ENCODE results near the gene SDF2. TPM values are rescaled to one million over a fixed set of nuclear protein-coding genes. Genes with fewer than 3 reads are reported as not detected.

The SDF2 gene
- total RNA-seq = 10 to 100 TPM; 41.5 to 48.1 TPM
- 10 to 100 TPM; 56.3 to 92.0 TPM for polyA plus RNA-seq

GRCh38 chr17:28661635-28662526 lies at the start of gene SDF2, which contains the start of gene SUPT6H:
Gene SDF2 (minus strand): TSS chr17:28661906. CDS start chr17:28661876, 30 bp downstream.
Gene SUPT6H (plus strand): TSS chr17:28662205. CDS start chr17:28673402, 11,197 bp downstream.
- Mint-ChIP-seq H3K4me3 (peak within 1 kb of the TSS; percentile 99 to 100 (median 100)), H3K9me3 (no peaks in the 10 kb centered on the region), H3K4me1 (peaks cover 42 to 68% (median 56%) of the 10 kb centered on the region in 4 donors), H3K36me3 (peaks cover 9 to 51% of the 10 kb centered on the region in 2 donors), H3K27ac (peak within 1 kb of the TSS; percentile 97 to 100 (median 100)), H3K27me3 (no peaks in the 10 kb centered on the region)
- peak; percentile 94 to 96 (median 95) for DNase-seq
- Histone ChIP-seq H3K36me3 (ENCODE audit: insufficient read depth, low read length) (peaks cover 9% of the 10 kb centered on the region), H3K4me1 (ENCODE audit: insufficient read depth, low read length) (peaks cover 51% of the 10 kb centered on the region), H3K27me3 (ENCODE audit: insufficient read depth, low read length) (no peaks in the 10 kb centered on the region), H3K4me3 (ENCODE audit: low read length in 2 of 2) (peak within 1 kb of the TSS; percentile 92 to 99), H3K9me3 (ENCODE audit: control insufficient read depth in 1 of 2, low read length in 2 of 2) (no peaks in the 10 kb centered on the region), H3K27ac (ENCODE audit: low read depth, low read length) (peak within 1 kb of the TSS; percentile 99)
- ChIA-PET CTCF (ENCODE audit: partially characterized antibody) (interaction anchor here (0.7 to 4.4 kb wide), 7 partner anchors 9 to 168 kb away, joined by 3 to 51 read pairs (median 4); partner anchors contain the start of genes BLTP2, NEK8 and TLCD1), POLR2A (ENCODE audit: partially characterized antibody) (interaction anchor here (0.5 to 3.5 kb wide), 23 partner anchors 9 to 1818 kb away, joined by 3 to 77 read pairs (median 4); partner anchors contain the start of genes ALDOC, BLTP2, PHF12 and PIGS)
- intact Hi-C loops (cut with micrococcal nuclease) = loop anchor here (1.0 to 5.0 kb wide), 3 partner anchors 17 to 290 kb away; partner anchors contain the start of genes BLTP2, PHF12 and PROCA1

GRCh38 chr17:28710861-28711722 lies 49.4 kb upstream of the SDF2 start:
- H3K27ac Mint-ChIP-seq = peak overlapping the region; percentile 92 to 97 (median 96)
- Histone ChIP-seq H3K4me3 (ENCODE audit: low read length in 2 of 2) (peak overlapping the region; percentile 63 to 69), H3K27me3 (ENCODE audit: insufficient read depth, low read length) (peaks cover 7% of the 10 kb centered on the region), H3K36me3 (ENCODE audit: insufficient read depth, low read length) (no peaks in the 10 kb centered on the region), H3K27ac (ENCODE audit: low read depth, low read length) (peak overlapping the region; percentile 85), H3K9me3 (ENCODE audit: control insufficient read depth in 1 of 2, low read length in 2 of 2) (no peaks in the 10 kb centered on the region), H3K4me1 (ENCODE audit: insufficient read depth, low read length) (peaks cover 13% of the 10 kb centered on the region)
- peak; percentile 85 to 88 (median 87) for DNase-seq
- H3K36me3 Mint-ChIP-seq = peaks cover 4% of the 10 kb centered on the region in 2 donors
- peak overlapping the region; percentile 91 to 95 (median 94) for H3K4me3 Mint-ChIP-seq
- ChIA-PET POLR2A (ENCODE audit: partially characterized antibody) (interaction anchor here (0.6 to 7.3 kb wide), 20 partner anchors 9 to 241 kb away, joined by 3 to 93 read pairs (median 6); partner anchors contain the start of genes BLTP2, FLOT2, NEK8 and PHF12), CTCF (ENCODE audit: partially characterized antibody) (interaction anchor here (1.1 to 3.5 kb wide), 8 partner anchors 9 to 376 kb away, joined by 3 to 22 read pairs (median 6); partner anchors contain the start of genes IFT20, NEK8, RPL23A and TLCD1)
- intact Hi-C loops (cut with micrococcal nuclease) = loop anchor here (1.0 to 2.0 kb wide), 2 partner anchors 8 to 48 kb away; partner anchors contain the start of genes RPL23A and SUPT6H
- peaks cover 0 to 2% (median 0%) of the 10 kb centered on the region in 8 donors for H3K9me3 Mint-ChIP-seq
- peaks cover 13 to 30% (median 20%) of the 10 kb centered on the region in 4 donors for H3K4me1 Mint-ChIP-seq
- H3K27me3 Mint-ChIP-seq = peaks cover 4 to 11% of the 10 kb centered on the region in 2 donors

GRCh38 chr17:28707339-28707720 lies 45.6 kb upstream of the SDF2 start:
- H3K27me3 ChIP-seq (ENCODE audit: insufficient read depth, low read length) = no peaks in the 10 kb centered on the region
- peaks cover 14 to 22% of the 10 kb centered on the region in 2 donors for H3K36me3 Mint-ChIP-seq

GRCh38 chr17:28706471-28707338 lies 45.0 kb upstream of the SDF2 start:
- CTCF ChIA-PET (ENCODE audit: partially characterized antibody) = interaction anchor here (0.5 to 1.2 kb wide), 3 partner anchors 12 to 117 kb away, joined by 3 to 5 read pairs (median 3); partner anchors contain the start of gene RPL23A
- Histone ChIP-seq H3K9me3 (ENCODE audit: control insufficient read depth in 1 of 2, low read length in 2 of 2) (no peaks in the 10 kb centered on the region), H3K4me1 (ENCODE audit: insufficient read depth, low read length) (peaks cover 5% of the 10 kb centered on the region), H3K27ac (ENCODE audit: low read depth, low read length) (no peak overlapping the region), H3K36me3 (ENCODE audit: insufficient read depth, low read length) (peaks cover 17% of the 10 kb centered on the region), H3K4me3 (ENCODE audit: low read length in 2 of 2) (no peak overlapping the region), H3K27me3 (ENCODE audit: insufficient read depth, low read length) (no peaks in the 10 kb centered on the region)
- no peak for DNase-seq
- Mint-ChIP-seq H3K27ac (peak overlapping the region in 4 of 7 donors; percentile 41 to 85 (median 60)), H3K9me3 (peaks cover 0 to 2% (median 0%) of the 10 kb centered on the region in 8 donors), H3K4me3 (no peak overlapping the region), H3K27me3 (no peaks in the 10 kb centered on the region), H3K36me3 (peaks cover 20 to 27% of the 10 kb centered on the region in 2 donors), H3K4me1 (peaks cover 5 to 18% (median 12%) of the 10 kb centered on the region in 4 donors)
- intact Hi-C loops (cut with micrococcal nuclease) = no loop called here
- POLR2A ChIA-PET (ENCODE audit: partially characterized antibody) = interaction anchor here (7.3 kb wide), 1 partner anchor 15 kb away, joined by 93 read pairs; the partner anchor contains the start of gene RPL23A

More at GRCh38 chr17:28707339-28707720, 45.6 kb upstream of the SDF2 start:
- Histone ChIP-seq H3K4me1 (ENCODE audit: insufficient read depth, low read length) (peaks cover 9% of the 10 kb centered on the region), H3K4me3 (ENCODE audit: low read length in 2 of 2) (no peak overlapping the region), H3K36me3 (ENCODE audit: insufficient read depth, low read length) (peaks cover 11% of the 10 kb centered on the region), H3K9me3 (ENCODE audit: control insufficient read depth in 1 of 2, low read length in 2 of 2) (no peaks in the 10 kb centered on the region), H3K27ac (ENCODE audit: low read depth, low read length) (no peak overlapping the region)
- Mint-ChIP-seq H3K27ac (peak overlapping the region in 5 of 7 donors; percentile 41 to 85 (median 57)), H3K27me3 (no peaks in the 10 kb centered on the region), H3K4me3 (peak overlapping the region in 1 of 8 donors; percentile 17), H3K9me3 (peaks cover 0 to 2% (median 0%) of the 10 kb centered on the region in 8 donors), H3K4me1 (peaks cover 7 to 24% (median 16%) of the 10 kb centered on the region in 4 donors)
- DNase-seq = no peak
- POLR2A ChIA-PET (ENCODE audit: partially characterized antibody) = interaction anchor here (7.3 kb wide), 1 partner anchor 14 kb away, joined by 93 read pairs; the partner anchor contains the start of gene RPL23A
- intact Hi-C loops (cut with micrococcal nuclease) = no loop called here
- CTCF ChIA-PET (ENCODE audit: partially characterized antibody) = interaction anchor here (1.0 to 1.2 kb wide), 2 partner anchors 12 to 13 kb away, joined by 3 to 5 read pairs; partner anchors contain the start of gene RPL23A

- intact Hi-C loops (cut with micrococcal nuclease) = no loop called here
- Mint-ChIP-seq H3K4me3 (no peak overlapping the region), H3K27ac (peak overlapping the region in 4 of 7 donors; percentile 18 to 61 (median 38)), H3K27me3 (no peaks in the 10 kb centered on the region), H3K4me1 (peaks cover 5 to 13% (median 10%) of the 10 kb centered on the region in 4 donors), H3K36me3 (peaks cover 27 to 32% of the 10 kb centered on the region in 2 donors), H3K9me3 (peaks cover 0 to 2% (median 0%) of the 10 kb centered on the region in 8 donors)
- H3K4me3 ChIP-seq (ENCODE audit: low read length in 2 of 2) = no peak overlapping the region
- no peaks in the 10 kb centered on the region for H3K27me3 ChIP-seq (ENCODE audit: insufficient read depth, low read length)
- no peak for DNase-seq
- no peaks in the 10 kb centered on the region for H3K9me3 ChIP-seq (ENCODE audit: control insufficient read depth in 1 of 2, low read length in 2 of 2)
- H3K27ac ChIP-seq (ENCODE audit: low read depth, low read length) = no peak overlapping the region
- peaks cover 5% of the 10 kb centered on the region for H3K4me1 ChIP-seq (ENCODE audit: insufficient read depth, low read length)
- CTCF ChIA-PET (ENCODE audit: partially characterized antibody) = no interaction called here
- POLR2A ChIA-PET (ENCODE audit: partially characterized antibody) = interaction anchor here (1.2 to 1.5 kb wide), 2 partner anchors 12 to 14 kb away, joined by 3 to 4 read pairs; partner anchors contain the start of gene RPL23A
- H3K36me3 ChIP-seq (ENCODE audit: insufficient read depth, low read length) = peaks cover 26% of the 10 kb centered on the region
Observed at GRCh38 chr17:28705728-28706334, 44.1 kb upstream of the SDF2 start.
